A549 (cell line): ENCODE measurements around the gene PATJ. TPM values are rescaled to one million over a fixed set of nuclear protein-coding genes. Genes with fewer than 3 reads are reported as not detected.

ENCODE experiments used
- ATAC-seq, 2 experiments: fragments of 200-7000 bp in 1 of 2; fragments of >200 bp in 1 of 2; cut with Nextera tagmentation in 1 of 2; cut with Tn5 transposase in 1 of 2; 3 replicates each; pipeline versions ENCODE4 v1.8.0 to v1.9.1; 2018 to 2020; ENCODE audit warnings: mild to moderate bottlenecking in 1 of 2, moderate library complexity in 1 of 2
- CTCF ChIA-PET: fragments of 300-600 bp; sonication (Branson Sonifier 250); formaldehyde crosslinking; extraction: SDS; loops from one replicate; lab custom pipeline; 2021; ENCODE audit warnings: antibody characterized with exemption, inconsistent platforms; lab: Yijun Ruan, JAX
- POLR2A ChIA-PET: fragments of 350-600 bp; formaldehyde crosslinking; extraction: SDS; loops from one replicate; lab custom pipeline; 2021; ENCODE audit warnings: antibody characterized with exemption, inconsistent platforms; lab: Yijun Ruan, JAX
- DNase-seq, 2 experiments: peaks; one replicate each; pipeline versions ENCODE4 v3.0.0 to v3.0.0-alpha.2; 2011 to 2016; ENCODE audit warnings: low read depth in 1 of 2, low spot score in 1 of 2
- FAIRE-seq: peaks from 2 replicates; lab custom pipeline; 2011; peaks lifted over from hg19 to GRCh38; lab: Jason Lieb, UNC
- H3K27ac ChIP-seq, 2 experiments: fragments of >200 bp; sonication (Bioruptor Twin); formaldehyde crosslinking; 3 replicates each; pipeline ENCODE4 v1.5.1; 2016 to 2017
- H3K4me1 ChIP-seq: fragments of >200 bp; sonication (Bioruptor Twin); formaldehyde crosslinking; 3 replicates; pipeline ENCODE4 v1.6.1; 2016
- H3K4me2 ChIP-seq: fragments of >200 bp; sonication (Bioruptor Twin); formaldehyde crosslinking; 3 replicates; pipeline ENCODE4 v1.6.1; 2016
- H3K4me3 ChIP-seq: fragments of >200 bp; sonication (Bioruptor Twin); formaldehyde crosslinking; 3 replicates; pipeline ENCODE4 v1.5.1; 2016
- H3K9me3 ChIP-seq: fragments of >200 bp; sonication (Bioruptor Twin); formaldehyde crosslinking; 3 replicates; pipeline ENCODE4 v1.6.1; 2016
- CBX2 ChIP-seq: fragments of 200-600 bp; sonication (generic); IDR thresholded peaks from 2 replicates; pipeline ENCODE4 v1.6.1; 2016; ENCODE audit warnings: low read depth, mild to moderate bottlenecking, borderline replicate concordance
- CBX8 ChIP-seq: fragments of 200-600 bp; sonication (generic); IDR thresholded peaks from 2 replicates; pipeline ENCODE4 v1.6.1; 2016
- CHD2 ChIP-seq: fragments of 150-350 bp; IDR thresholded peaks from 2 replicates; pipeline ENCODE4 v1.6.1; 2014; ENCODE audit warnings: low read length; ENCODE audit not compliant: partially characterized antibody
- CHD4 ChIP-seq: fragments of 200-600 bp; sonication (generic); IDR thresholded peaks from 2 replicates; pipeline ENCODE4 v1.6.1; 2016; ENCODE audit warnings: antibody characterized with exemption, mild to moderate bottlenecking, borderline replicate concordance
- EHMT2 ChIP-seq: fragments of 200-600 bp; sonication (generic); IDR thresholded peaks from 2 replicates; pipeline ENCODE4 v1.6.1; 2016; ENCODE audit warnings: antibody characterized with exemption, low read depth, mild to moderate bottlenecking, moderate library complexity
- ESRRA ChIP-seq: fragments of 150-350 bp; IDR thresholded peaks from 2 replicates; pipeline ENCODE4 v1.6.1; 2014; ENCODE audit warnings: mild to moderate bottlenecking, low read length, borderline replicate concordance
- HOXB5 ChIP-seq: fragments of 250-450 bp; sonication (Bioruptor Pico); IDR thresholded peaks from 2 replicates; pipeline ENCODE4 v1.5.0; 2020; ENCODE audit warnings: mild to moderate bottlenecking, moderate library complexity
- JUN ChIP-seq, 2 experiments: fragments of >200 bp; sonication (Bioruptor Twin); formaldehyde crosslinking; IDR thresholded peaks; 2 replicates in 1 of 2; 3 replicates in 1 of 2; pipeline ENCODE4 v1.6.1; 2016 to 2017
- JUNB ChIP-seq: fragments of >200 bp; sonication (Bioruptor Twin); formaldehyde crosslinking; IDR thresholded peaks from 2 replicates; pipeline ENCODE4 v1.6.1; 2016
- KDM1A ChIP-seq: fragments of 200-600 bp; sonication (generic); IDR thresholded peaks from 2 replicates; pipeline ENCODE4 v1.6.1; 2016; ENCODE audit warnings: low read depth, mild to moderate bottlenecking
- KDM5A ChIP-seq: fragments of 200-600 bp; sonication (generic); IDR thresholded peaks from 2 replicates; pipeline ENCODE4 v1.6.1; 2016; ENCODE audit warnings: antibody characterized with exemption, mild to moderate bottlenecking
- MAFK ChIP-seq: fragments of 450-650 bp; IDR thresholded peaks from 2 replicates; pipeline ENCODE4 v1.6.1; 2014; ENCODE audit not compliant: partially characterized antibody
- MAZ ChIP-seq: fragments of 150-350 bp; IDR thresholded peaks from 2 replicates; pipeline ENCODE4 v1.6.1; 2014; ENCODE audit warnings: antibody characterized with exemption, low read depth, low read length, borderline replicate concordance
- MYC ChIP-seq: IDR thresholded peaks from 2 replicates; pipeline ENCODE4 v1.6.1; 2012; ENCODE audit warnings: mild to moderate bottlenecking, inconsistent platforms, low read length, improper control_type of control experiment, borderline replicate concordance
- NFE2L2 ChIP-seq: fragments of 150-350 bp; conservative IDR thresholded peaks from 2 replicates; pipeline ENCODE4 v1.6.1; 2014; ENCODE audit warnings: low read length
- NPAS2 ChIP-seq: fragments of 250-450 bp; sonication (Bioruptor Pico); IDR thresholded peaks from 2 replicates; pipeline ENCODE4 v1.8.0; 2022; ENCODE audit warnings: mild to moderate bottlenecking, moderate library complexity, borderline replicate concordance
- NR3C1 ChIP-seq: fragments of >200 bp; sonication (Bioruptor Twin); formaldehyde crosslinking; IDR thresholded peaks from 3 replicates; pipeline ENCODE4 v1.6.1; 2017
- POLR2A ChIP-seq: IDR thresholded peaks from 2 replicates; pipeline ENCODE4 v1.6.1; 2012; ENCODE audit warnings: mild to moderate bottlenecking, low read length
- POLR2AphosphoS2 ChIP-seq: conservative IDR thresholded peaks from 2 replicates; pipeline ENCODE4 v1.6.1; 2012; ENCODE audit warnings: low read length, improper control_type of control experiment, inconsistent platforms
- RARB ChIP-seq: fragments of 250-450 bp; sonication (Bioruptor Pico); IDR thresholded peaks from 2 replicates; pipeline ENCODE4 v1.8.0; 2021; ENCODE audit warnings: mild to moderate bottlenecking, moderate library complexity
- RNF2 ChIP-seq: fragments of 200-600 bp; sonication (generic); IDR thresholded peaks from 2 replicates; pipeline ENCODE4 v1.6.1; 2016; ENCODE audit warnings: low read depth, mild to moderate bottlenecking, antibody characterized with exemption, moderate library complexity, borderline replicate concordance
- TFCP2L1 ChIP-seq: fragments of 250-450 bp; sonication (Bioruptor Pico); IDR thresholded peaks from 2 replicates; pipeline ENCODE4 v1.5.0; 2021; ENCODE audit warnings: mild to moderate bottlenecking
- ZFP36 ChIP-seq: fragments of 450-650 bp; IDR thresholded peaks from 2 replicates; pipeline ENCODE4 v1.6.1; 2014; ENCODE audit warnings: borderline replicate concordance; ENCODE audit not compliant: partially characterized antibody
- ZNF302 ChIP-seq: fragments of 250-450 bp; sonication (Bioruptor Pico); IDR thresholded peaks from 2 replicates; pipeline ENCODE4 v1.9.0; 2021; ENCODE audit warnings: inconsistent platforms, mild to moderate bottlenecking, moderate library complexity
- ZSCAN20 ChIP-seq: fragments of 250-450 bp; sonication (Bioruptor Pico); IDR thresholded peaks from 2 replicates; pipeline ENCODE4 v1.8.0; 2022; ENCODE audit warnings: mild to moderate bottlenecking, moderate library complexity
- WGBS: methylation state at CpG from one replicate; pipeline ENCODE4 v1.1.6; 2017; ENCODE audit errors: missing lambda C conversion rate; 5-methylcytosine and 5-hydroxymethylcytosine counted together
- polyA plus RNA-seq, 4 experiments: library from polyadenylated mRNA; depleted of rRNA in 3 of 4; stranded (reverse); fragments of >200 nt; fragmentation: RNase III in 1 of 4; extraction: RNeasy Plus Mini Kit Qiagen cat#74134 plus additional on column Dnase treatment in 1 of 4; gene quantifications; 2 replicates in 3 of 4; 3 replicates in 1 of 4; pipeline ENCODE4 v1.2.3, GENCODE V29; 2011 to 2017
- TF ChIP-seq, protein P1 (sequence below): fragments of >200 bp; sonication (Bioruptor Twin); formaldehyde crosslinking; IDR thresholded peaks from 2 replicates; pipeline ENCODE4 v1.6.1; 2016
- TF ChIP-seq, protein P2 (sequence below): IDR thresholded peaks from 2 replicates; pipeline ENCODE4 v1.6.1; 2012
- TF ChIP-seq, protein P3 (sequence below): fragments of 250-450 bp; sonication (Bioruptor Pico); IDR thresholded peaks from 2 replicates; pipeline ENCODE4 v1.5.0; 2020; ENCODE audit warnings: low read depth, mild to moderate bottlenecking, moderate library complexity
- TF ChIP-seq, protein P4 (sequence below): fragments of >200 bp; sonication (Bioruptor Twin); formaldehyde crosslinking; IDR thresholded peaks from 3 replicates; pipeline ENCODE4 v1.5.1; 2016
- TF ChIP-seq, protein P5 (sequence below): fragments of 200-600 bp; sonication (generic); IDR thresholded peaks from 2 replicates; pipeline ENCODE4 v1.6.1; 2016; ENCODE audit warnings: antibody characterized with exemption, mild to moderate bottlenecking, moderate library complexity
- TF ChIP-seq, protein P6 (sequence below): fragments of 150-350 bp; IDR thresholded peaks from 2 replicates; pipeline ENCODE4 v1.6.1; 2014; ENCODE audit warnings: low read depth, mild to moderate bottlenecking, low read length

PATJ gene
- polyA plus RNA-seq, 2 of the 4 experiments (the other 2 are of a cell fraction) = 6.0 to 14.7 TPM

DNA sequence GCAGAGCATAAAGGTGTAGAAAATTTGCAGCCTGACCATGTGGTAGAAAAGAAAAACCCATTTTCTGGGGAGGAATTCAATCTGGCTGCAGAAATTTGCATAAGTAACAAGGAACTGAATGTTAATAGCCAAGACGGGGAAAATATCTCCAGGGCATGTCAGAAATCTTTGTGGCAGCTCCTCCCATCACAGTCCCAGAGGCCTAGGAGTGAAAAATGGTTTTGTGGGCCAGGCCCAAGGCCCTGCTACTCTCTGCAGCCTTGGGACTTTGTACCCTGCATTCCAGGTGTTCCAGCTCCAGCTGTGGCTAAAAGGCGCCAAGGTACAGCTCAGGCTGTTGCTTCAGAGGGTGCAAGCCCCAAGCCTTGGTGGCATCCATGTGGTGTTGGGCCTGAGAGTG lies 152.9 kb downstream of the PATJ start:
- no peak for ATAC-seq
- 0% methylated on average over 1 of the region's 2 CpGs for WGBS
- no peak for FAIRE-seq
- Histone ChIP-seq H3K27ac (no peak overlapping the region), H3K4me3 (no peak overlapping the region)
- CTCF ChIA-PET = interaction anchor here (0.9 kb wide), 1 partner anchor 42 kb away, joined by 4 read pairs; no protein-coding TSS in a partner anchor
- TF ChIP-seq ESRRA = no peak
- TF ChIP-seq KDM5A = no peak
- no peak for TF ChIP-seq RARB (CRISPR knock-in tag)
- TF ChIP-seq CBX2 = no peak
- no peak for TF ChIP-seq KDM1A
- TF ChIP-seq TFCP2L1 = no peak
- no peak for TF ChIP-seq NPAS2
- TF ChIP-seq, protein P1, sequence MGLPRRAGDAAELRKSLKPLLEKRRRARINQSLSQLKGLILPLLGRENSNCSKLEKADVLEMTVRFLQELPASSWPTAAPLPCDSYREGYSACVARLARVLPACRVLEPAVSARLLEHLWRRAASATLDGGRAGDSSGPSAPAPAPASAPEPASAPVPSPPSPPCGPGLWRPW = no peak
- TF ChIP-seq, protein P2, sequence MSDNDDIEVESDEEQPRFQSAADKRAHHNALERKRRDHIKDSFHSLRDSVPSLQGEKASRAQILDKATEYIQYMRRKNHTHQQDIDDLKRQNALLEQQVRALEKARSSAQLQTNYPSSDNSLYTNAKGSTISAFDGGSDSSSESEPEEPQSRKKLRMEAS = no peak
- TF ChIP-seq RNF2 = no peak
- TF ChIP-seq ZSCAN20 (CRISPR knock-in tag) = no peak
- TF ChIP-seq NR3C1 = no peak
- no peak for TF ChIP-seq POLR2AphosphoS2
- TF ChIP-seq CHD4 = no peak
- TF ChIP-seq, protein P3, sequence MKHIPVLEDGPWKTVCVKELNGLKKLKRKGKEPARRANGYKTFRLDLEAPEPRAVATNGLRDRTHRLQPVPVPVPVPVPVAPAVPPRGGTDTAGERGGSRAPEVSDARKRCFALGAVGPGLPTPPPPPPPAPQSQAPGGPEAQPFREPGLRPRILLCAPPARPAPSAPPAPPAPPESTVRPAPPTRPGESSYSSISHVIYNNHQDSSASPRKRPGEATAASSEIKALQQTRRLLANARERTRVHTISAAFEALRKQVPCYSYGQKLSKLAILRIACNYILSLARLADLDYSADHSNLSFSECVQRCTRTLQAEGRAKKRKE = no peak
- TF ChIP-seq ZFP36 = no peak
- TF ChIP-seq MAFK = no peak
- no peak for TF ChIP-seq MAZ
- no peak for TF ChIP-seq NFE2L2
- no peak for TF ChIP-seq HOXB5
- TF ChIP-seq, all 56 proteins: peak for 0
- Histone ChIP-seq H3K4me1 (no peaks in the 10 kb centered on the region), H3K9me3 (no peaks in the 10 kb centered on the region), H3K4me2 (no peak overlapping the region)
- POLR2A ChIA-PET = no interaction called here
- no peak for DNase-seq

DNA sequence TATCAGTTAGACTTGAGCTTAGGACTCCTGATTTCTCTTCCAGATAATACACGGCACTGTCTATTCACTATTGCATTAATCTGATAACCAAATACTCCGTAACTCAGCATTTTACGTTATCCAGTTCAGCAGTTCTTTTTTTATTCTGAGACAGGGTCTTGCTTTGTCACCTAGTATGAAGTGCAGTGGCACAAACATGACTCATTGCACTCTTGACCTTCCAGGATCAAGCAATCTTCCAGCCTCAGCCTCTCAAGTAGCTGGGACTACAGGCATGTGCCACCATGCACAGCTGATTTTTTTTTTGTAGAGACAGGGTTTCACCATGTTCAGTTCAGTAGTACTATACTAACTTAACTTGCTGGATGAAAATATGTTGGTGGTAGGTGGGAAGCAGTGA lies 156.4 kb downstream of the PATJ start:
- no peak overlapping the region for H3K4me3 ChIP-seq
- no peaks in the 10 kb centered on the region for H3K4me1 ChIP-seq
- DNase-seq = no peak
- no peak overlapping the region for H3K4me2 ChIP-seq
- H3K27ac ChIP-seq = no peak overlapping the region
- H3K9me3 ChIP-seq = no peaks in the 10 kb centered on the region
- ChIA-PET CTCF (no interaction called here), POLR2A (no interaction called here)
- WGBS = 96% methylated on average over 3 of the region's 3 CpGs
- FAIRE-seq = no peak
- TF ChIP-seq JUNB = no peak
- TF ChIP-seq, protein P4, sequence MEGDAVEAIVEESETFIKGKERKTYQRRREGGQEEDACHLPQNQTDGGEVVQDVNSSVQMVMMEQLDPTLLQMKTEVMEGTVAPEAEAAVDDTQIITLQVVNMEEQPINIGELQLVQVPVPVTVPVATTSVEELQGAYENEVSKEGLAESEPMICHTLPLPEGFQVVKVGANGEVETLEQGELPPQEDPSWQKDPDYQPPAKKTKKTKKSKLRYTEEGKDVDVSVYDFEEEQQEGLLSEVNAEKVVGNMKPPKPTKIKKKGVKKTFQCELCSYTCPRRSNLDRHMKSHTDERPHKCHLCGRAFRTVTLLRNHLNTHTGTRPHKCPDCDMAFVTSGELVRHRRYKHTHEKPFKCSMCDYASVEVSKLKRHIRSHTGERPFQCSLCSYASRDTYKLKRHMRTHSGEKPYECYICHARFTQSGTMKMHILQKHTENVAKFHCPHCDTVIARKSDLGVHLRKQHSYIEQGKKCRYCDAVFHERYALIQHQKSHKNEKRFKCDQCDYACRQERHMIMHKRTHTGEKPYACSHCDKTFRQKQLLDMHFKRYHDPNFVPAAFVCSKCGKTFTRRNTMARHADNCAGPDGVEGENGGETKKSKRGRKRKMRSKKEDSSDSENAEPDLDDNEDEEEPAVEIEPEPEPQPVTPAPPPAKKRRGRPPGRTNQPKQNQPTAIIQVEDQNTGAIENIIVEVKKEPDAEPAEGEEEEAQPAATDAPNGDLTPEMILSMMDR = no peak
- TF ChIP-seq TFCP2L1 = no peak
- no peak for TF ChIP-seq HOXB5
- no peak for TF ChIP-seq EHMT2
- TF ChIP-seq JUN (IDR thresholded peaks at IDR 0.05) = no peak
- no peak for TF ChIP-seq KDM5A
- TF ChIP-seq ZFP36 = no peak
- no peak for TF ChIP-seq ZNF302
- no peak for TF ChIP-seq KDM1A
- TF ChIP-seq CHD2 = no peak
- TF ChIP-seq RNF2 = no peak
- TF ChIP-seq, protein P2 = no peak
- no peak for TF ChIP-seq CBX8
- TF ChIP-seq, protein P5, sequence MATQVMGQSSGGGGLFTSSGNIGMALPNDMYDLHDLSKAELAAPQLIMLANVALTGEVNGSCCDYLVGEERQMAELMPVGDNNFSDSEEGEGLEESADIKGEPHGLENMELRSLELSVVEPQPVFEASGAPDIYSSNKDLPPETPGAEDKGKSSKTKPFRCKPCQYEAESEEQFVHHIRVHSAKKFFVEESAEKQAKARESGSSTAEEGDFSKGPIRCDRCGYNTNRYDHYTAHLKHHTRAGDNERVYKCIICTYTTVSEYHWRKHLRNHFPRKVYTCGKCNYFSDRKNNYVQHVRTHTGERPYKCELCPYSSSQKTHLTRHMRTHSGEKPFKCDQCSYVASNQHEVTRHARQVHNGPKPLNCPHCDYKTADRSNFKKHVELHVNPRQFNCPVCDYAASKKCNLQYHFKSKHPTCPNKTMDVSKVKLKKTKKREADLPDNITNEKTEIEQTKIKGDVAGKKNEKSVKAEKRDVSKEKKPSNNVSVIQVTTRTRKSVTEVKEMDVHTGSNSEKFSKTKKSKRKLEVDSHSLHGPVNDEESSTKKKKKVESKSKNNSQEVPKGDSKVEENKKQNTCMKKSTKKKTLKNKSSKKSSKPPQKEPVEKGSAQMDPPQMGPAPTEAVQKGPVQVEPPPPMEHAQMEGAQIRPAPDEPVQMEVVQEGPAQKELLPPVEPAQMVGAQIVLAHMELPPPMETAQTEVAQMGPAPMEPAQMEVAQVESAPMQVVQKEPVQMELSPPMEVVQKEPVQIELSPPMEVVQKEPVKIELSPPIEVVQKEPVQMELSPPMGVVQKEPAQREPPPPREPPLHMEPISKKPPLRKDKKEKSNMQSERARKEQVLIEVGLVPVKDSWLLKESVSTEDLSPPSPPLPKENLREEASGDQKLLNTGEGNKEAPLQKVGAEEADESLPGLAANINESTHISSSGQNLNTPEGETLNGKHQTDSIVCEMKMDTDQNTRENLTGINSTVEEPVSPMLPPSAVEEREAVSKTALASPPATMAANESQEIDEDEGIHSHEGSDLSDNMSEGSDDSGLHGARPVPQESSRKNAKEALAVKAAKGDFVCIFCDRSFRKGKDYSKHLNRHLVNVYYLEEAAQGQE = no peak
- TF ChIP-seq, protein P6, sequence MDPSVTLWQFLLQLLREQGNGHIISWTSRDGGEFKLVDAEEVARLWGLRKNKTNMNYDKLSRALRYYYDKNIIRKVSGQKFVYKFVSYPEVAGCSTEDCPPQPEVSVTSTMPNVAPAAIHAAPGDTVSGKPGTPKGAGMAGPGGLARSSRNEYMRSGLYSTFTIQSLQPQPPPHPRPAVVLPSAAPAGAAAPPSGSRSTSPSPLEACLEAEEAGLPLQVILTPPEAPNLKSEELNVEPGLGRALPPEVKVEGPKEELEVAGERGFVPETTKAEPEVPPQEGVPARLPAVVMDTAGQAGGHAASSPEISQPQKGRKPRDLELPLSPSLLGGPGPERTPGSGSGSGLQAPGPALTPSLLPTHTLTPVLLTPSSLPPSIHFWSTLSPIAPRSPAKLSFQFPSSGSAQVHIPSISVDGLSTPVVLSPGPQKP = no peak
- TF ChIP-seq MYC = no peak
- TF ChIP-seq MAFK = no peak
- no peak for TF ChIP-seq POLR2A
- TF ChIP-seq, all 56 proteins: peak for 0
- ATAC-seq = no peak
